HG02981 (cell line): Measurements from ENCODE around the gene AR.

ENCODE experiments used
- ATAC-seq: cut with Tn5 transposase; IDR thresholded peaks from one replicate; pipeline ENCODE4 v1.9.1; 2021; ENCODE audit warnings: mild to moderate bottlenecking, moderate library complexity; ENCODE audit not compliant: unreplicated experiment

The AR gene

DNA sequence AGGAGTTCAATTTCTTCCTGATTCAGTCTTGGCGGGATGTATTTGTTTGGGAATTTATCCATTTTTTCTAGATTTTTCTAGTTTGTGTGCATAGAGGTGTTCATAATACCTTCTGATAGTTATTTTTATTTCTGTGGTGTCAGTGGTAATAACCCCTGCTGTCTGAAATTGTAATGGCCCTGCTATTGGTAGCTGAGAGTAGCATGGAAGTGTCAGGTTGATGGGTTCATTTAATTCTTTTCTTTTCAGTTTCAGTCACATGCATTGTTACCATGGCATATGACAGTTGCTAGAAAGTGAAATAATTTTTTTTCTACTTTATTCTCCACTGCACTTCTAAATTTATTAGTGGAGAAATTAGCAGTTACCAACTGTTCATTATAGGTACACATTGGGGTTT, 20.7 kb downstream of the AR start:
- ATAC-seq, result no peak

- ATAC-seq, result no peak
Measured at GRCh38 chrX:67568769-67569168, 24.9 kb downstream of the AR start.

- no peak for ATAC-seq
Measured at GRCh38 chrX:67570839-67571238, 27.0 kb downstream of the AR start.

- ATAC-seq, result no peak
Measured at GRCh38 chrX:67574696-67575095, 30.9 kb downstream of the AR start.

- no peak for ATAC-seq
Measured at GRCh38 chrX:67582436-67582835, 38.6 kb downstream of the AR start.

- no peak for ATAC-seq
Measured at GRCh38 chrX:67583171-67583570, 39.4 kb downstream of the AR start.

DNA sequence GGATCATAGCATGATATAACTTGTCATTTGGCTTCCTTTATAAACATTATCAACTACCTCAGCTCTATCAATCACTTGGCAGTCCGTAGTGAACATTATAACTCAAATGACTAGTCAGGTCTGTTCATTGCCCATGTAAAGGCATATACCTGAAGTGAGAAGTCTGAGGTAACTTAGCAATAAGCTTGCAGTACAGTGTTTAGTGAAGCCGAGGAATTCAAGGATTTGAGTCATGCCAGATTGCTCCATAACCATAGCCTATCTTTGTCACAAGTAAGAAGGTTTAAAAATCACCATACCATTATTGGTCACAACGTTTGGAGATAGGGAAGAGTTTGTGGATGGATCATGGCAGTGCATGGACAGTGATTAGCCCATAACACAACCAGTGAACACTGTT, 41.6 kb downstream of the AR start:
- no peak for ATAC-seq

DNA sequence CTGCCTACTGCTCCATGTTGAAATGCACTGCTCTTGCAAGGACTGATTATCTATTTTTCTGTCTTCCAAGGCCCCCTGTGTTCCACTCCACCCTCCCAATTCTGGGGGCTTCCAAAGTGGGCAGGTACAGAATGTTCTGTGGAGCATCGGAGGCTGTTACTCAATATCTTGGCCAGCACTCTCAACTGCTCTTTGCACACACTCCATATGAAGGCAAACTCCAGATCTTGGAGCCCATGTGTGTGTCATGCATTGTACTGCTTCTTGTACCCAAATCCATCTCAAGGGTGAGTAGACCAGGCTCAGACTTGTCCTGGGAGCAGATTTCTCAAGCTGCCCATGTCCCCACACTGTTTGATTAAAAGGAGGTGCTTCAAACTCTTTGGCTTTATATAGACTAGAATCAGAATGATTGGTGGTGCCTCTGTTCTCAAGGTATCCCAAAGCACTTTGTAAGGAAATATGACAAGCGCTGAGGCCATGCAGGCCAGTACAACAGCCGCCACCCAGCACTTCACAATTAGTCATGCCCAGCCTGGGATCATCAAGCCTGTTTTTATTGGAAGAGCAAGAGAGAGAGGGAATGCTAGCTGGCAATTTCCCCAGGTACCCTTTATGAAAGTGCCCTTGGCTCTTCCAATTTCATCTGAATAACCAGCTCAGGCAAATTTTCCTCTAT, 44.3 kb downstream of the AR start:
- no peak for ATAC-seq

DNA sequence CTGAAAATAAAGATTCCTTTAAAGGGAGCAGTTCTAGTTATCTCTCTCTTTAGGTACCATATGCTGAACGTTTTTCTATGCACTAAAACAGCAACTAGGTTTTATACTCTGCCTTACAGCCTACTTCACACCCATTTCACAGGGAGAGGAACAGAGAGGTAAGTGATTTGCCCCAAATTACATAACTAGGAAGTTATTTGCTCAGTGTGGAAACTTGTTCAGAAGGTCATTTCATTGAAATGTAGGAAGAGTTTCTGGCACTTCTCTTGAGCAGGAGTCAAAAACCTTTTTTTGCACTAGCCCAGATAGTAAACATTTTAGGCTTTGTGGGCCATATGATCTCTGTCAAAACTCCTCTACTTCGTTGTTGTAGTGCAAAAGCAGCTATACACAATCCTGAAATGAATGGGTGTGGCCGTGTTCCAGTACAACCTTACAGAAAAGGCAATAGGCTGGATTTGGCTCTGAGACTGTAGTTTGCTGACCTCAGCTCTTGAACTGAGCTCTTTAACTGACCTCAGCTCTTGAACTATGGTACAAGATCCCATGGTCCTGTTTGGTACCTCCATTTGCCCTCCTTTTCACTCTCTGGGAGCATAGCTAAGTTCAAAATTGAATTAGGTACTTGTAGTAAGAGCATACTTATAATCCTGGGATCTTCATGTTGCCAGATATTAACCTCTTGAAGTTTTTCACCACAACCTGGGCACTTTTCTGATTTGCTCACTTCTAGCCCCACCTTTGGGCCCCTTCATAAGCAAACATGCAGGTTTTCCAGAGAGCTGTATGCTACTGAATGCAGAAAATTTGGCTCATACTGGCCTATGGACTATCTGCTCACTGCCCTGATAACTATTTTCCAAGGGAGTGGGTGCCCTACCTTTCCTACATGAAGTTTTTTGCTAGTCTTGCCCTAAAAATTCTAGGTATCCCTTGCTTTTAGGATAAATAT, 53.3 kb downstream of the AR start:
- no peak for ATAC-seq

GRCh38 chrX:67599532-67599931, 55.7 kb downstream of the AR start:
- ATAC-seq, result no peak

DNA sequence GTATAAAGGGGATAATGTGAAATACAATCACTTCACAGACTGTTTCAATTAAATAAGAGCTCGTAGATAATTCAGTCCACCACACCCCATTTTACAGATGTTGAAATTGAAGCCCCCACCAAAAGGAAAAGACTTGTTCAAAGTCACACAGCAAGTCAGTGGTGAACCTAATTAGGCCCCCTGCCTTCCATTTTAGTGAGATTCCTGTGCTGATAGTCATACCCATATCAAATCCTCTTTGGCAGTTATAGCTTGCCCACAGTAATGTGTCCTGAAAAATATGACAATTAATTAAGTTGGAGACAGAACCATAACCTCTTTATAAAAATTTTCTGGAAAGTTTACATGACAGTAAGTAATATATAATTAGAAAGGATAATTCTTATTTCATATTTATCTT, 58.0 kb downstream of the AR start:
- ATAC-seq, result no peak

DNA sequence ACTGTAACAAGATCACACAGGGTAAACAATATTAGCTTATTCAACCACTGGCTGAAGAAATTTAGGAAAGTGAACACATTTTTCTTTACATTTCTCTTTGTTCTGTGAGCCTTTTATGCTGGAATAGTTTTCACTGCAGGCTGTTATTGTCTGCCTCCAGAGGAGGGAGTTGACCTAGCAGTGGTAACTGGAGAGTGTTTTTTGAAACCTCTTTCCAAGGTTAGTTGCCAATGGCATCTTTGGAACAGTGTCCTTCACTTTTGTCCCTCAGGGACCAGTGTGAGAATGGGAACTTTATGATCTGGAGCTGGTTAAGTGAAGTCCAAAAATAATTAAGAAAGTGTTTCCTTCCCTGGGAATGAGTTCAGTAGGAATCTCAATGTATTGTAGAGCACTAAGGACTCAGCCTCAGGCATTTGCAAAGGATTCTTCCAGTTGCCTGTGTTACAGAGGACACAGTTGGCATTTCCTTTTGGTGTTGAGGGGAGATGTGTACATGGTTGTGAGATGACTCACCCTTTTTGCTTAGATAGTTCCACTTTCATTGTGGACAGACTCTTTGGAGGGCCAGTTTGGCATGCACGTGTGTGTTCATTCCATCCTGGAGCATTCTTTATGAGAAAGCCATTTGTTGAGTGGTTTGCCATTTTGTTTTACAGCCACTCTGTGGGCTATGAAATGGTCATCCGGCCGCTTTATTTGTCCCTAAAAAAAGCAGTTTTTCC, 61.3 kb downstream of the AR start:
- no peak for ATAC-seq

GRCh38 chrX:67607466-67607865, 63.6 kb downstream of the AR start:
- ATAC-seq, result no peak

- ATAC-seq, result no peak
Measured at GRCh38 chrX:67610282-67610681, 66.5 kb downstream of the AR start.

GRCh38 chrX:67612231-67612630, 68.4 kb downstream of the AR start:
- no peak for ATAC-seq

- no peak for ATAC-seq
Measured at GRCh38 chrX:67613366-67613765, 69.5 kb downstream of the AR start.

DNA sequence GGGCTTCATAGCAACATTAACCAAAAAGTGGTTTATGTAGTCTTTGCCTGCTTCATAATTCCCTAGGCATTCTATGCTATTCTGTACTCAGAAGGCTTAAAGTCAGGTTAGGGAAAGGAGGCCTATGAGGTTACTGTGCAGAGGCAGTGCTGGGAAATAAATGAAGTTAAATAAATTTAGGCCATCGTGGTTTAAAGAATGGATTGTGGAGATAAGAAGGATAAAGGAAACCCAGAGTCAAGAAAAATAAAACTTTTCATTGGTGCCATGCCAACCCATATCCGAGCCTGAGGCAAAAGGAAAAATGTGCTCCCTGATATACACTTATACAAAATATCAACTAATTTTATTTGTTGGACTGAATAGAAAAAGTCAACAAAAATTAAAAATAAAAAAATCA, 70.2 kb downstream of the AR start:
- no peak for ATAC-seq

DNA sequence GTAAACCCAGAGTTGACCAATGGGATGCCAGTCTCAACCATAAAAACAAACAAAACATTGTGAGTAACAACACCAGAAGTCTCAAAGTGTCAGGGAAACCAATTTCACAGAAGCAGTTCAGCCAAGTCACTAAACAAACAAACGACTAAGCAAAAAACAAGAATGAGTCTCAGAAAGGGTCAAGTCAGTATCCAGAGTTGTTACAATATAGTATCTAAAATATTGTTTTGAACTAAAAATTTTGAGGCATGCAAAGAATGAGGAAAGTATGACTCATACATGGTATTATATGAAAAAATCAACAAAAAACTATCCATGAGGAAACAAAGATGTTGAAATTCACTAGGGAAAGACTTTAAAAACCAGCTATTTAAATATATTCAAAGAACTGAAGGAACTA, 70.6 kb downstream of the AR start:
- no peak for ATAC-seq

DNA sequence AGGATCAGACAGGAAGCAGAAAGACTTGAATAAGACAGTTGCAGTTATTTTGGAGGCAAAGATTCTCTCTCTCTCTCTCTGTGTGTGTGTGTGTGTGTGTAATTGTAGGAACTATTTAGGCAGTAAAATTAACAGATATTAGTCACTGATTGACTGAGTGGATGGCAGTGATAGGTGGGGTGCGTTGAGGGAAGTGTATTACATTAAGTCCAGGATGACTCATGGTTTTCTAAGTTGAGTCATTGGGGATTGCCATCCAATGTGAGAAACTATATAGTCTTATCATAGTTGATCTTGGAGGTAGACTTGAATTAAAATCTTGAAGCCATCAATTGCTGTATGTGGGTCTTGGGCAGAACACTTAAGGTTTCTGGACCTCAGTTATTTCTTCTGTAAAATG, 75.4 kb downstream of the AR start:
- ATAC-seq, result peak; percentile 71

DNA sequence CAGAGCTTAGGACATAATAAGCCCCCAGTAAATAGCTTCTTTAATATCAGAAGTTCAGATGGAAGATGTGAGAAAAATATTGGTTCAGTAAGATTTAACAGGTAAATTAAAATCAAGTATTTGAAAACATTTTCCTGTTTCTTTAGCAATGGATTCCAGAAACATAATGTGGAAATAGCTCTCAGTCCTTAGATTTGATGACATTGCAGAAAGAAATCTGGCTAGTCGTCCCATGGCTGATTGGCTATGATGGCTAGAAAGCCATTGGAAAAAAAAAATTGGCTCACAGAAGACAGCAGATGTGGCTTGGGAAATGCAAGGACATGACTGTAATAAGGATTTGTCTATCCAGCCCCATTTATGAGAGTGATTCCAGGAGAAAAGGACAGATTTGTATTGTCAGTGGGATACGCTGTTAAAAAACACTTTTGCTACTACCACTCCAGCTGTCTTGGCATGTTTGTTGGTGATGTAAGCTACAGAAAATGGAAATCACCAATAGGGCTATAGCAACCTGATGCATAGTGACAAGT, 78.3 kb downstream of the AR start:
- ATAC-seq, result no peak

DNA sequence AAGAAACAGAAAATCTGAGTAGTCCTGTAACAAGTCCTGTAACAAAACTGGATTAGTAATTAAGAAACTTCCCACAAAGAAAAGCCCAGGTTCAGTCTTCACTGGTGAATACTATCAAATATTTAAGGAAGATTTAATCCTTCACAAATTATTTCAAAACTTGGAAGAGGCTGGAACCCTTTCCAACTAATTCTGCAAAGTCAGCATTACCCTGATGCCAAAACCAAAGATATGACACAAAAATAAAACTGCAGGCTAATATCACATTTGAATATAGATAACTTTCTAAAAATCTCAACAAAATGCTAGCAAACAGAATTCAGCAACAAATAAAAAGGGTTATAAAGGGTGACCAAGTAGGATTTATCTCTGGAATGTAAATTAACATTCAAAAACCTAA, 80.5 kb downstream of the AR start:
- no peak for ATAC-seq
